BJ (cell line): ENCODE data around the gene PNLDC1. TPM values are rescaled to one million over a fixed set of nuclear protein-coding genes. Genes with fewer than 3 reads are reported as not detected.

Experiments
- CTCF ChIA-PET: fragments of 350-600 bp; formaldehyde crosslinking; extraction: SDS; loops from one replicate; lab custom pipeline; 2021; ENCODE audit warnings: antibody characterized with exemption, inconsistent platforms; lab: Yijun Ruan, JAX
- POLR2A ChIA-PET: fragments of 300-600 bp; sonication (Branson Sonifier 250); formaldehyde crosslinking; extraction: SDS; loops from one replicate; lab custom pipeline; 2021; ENCODE audit warnings: antibody characterized with exemption; lab: Charles Lee
- DNase-seq: peaks from one replicate; pipeline ENCODE4 v3.0.0-alpha.2; 2011; ENCODE audit warnings: low read depth
- H3K27me3 ChIP-seq: 2 replicates; pipeline ENCODE4 v1.6.0; 2011; ENCODE audit warnings: low read length; ENCODE audit not compliant: control insufficient read depth, insufficient read depth
- H3K36me3 ChIP-seq: 2 replicates; pipeline ENCODE4 v1.5.1; 2011; ENCODE audit warnings: low read length; ENCODE audit not compliant: control insufficient read depth, insufficient read depth
- H3K4me3 ChIP-seq: 2 replicates; pipeline ENCODE4 v1.5.1; 2011; ENCODE audit warnings: low read depth, mild to moderate bottlenecking, control low read depth, low read length
- CTCF ChIP-seq: IDR thresholded peaks from 2 replicates; pipeline ENCODE4 v1.5.1; 2011; ENCODE audit warnings: low read depth, mild to moderate bottlenecking, control low read depth, inconsistent platforms, low read length, moderate library complexity; ENCODE audit not compliant: insufficient read depth
- polyA plus RNA-seq: library from polyadenylated mRNA; depleted of rRNA; stranded (reverse); fragments of >200 nt; gene quantifications from 2 replicates; pipeline ENCODE4 v1.2.3, GENCODE V29; 2011

The PNLDC1 gene
- polyA plus RNA-seq, 1 experiment: not detected

- ChIA-PET CTCF (interaction anchor here (1.0 to 1.5 kb wide), 3 partner anchors 9 to 69 kb away, joined by 3 to 6 read pairs (median 3); partner anchors contain the start of gene MRPL18), POLR2A (no interaction called here)
- Histone ChIP-seq H3K4me3 (no peak overlapping the region), H3K36me3 (peaks cover 5% of the 10 kb centered on the region), H3K27me3 (no peaks in the 10 kb centered on the region)
- TF ChIP-seq CTCF: no peak
- DNase-seq: no peak
Measured at GRCh38 chr6:159760602-159761057, 39.4 kb upstream of the PNLDC1 start.

- POLR2A ChIA-PET: no interaction called here
Measured at GRCh38 chr6:159761129-159761872, 38.8 kb upstream of the PNLDC1 start.

GRCh38 chr6:159761873-159762680, 38.0 kb upstream of the PNLDC1 start, which contains the start of gene ACAT2:
Gene ACAT2 (plus strand): TSS chr6:159762045. CDS start chr6:159762088, 43 bp downstream.
- Histone ChIP-seq H3K36me3 (peaks cover 2% of the 10 kb centered on the region), H3K27me3 (no peaks in the 10 kb centered on the region), H3K4me3 (peak within 1 kb of the TSS; percentile 86)
- POLR2A ChIA-PET: interaction anchor here (0.5 kb wide), 2 partner anchors 26 to 922 kb away, joined by 3 to 4 read pairs; no protein-coding TSS in a partner anchor
- CTCF ChIA-PET: interaction anchor here (1.5 kb wide), 1 partner anchor 42 kb away, joined by 6 read pairs; no protein-coding TSS in a partner anchor
- TF ChIP-seq CTCF: no peak
- DNase-seq: peak; percentile 55

More at GRCh38 chr6:159761129-159761872, 38.8 kb upstream of the PNLDC1 start:
- Histone ChIP-seq H3K4me3 (peak overlapping the region; percentile 86), H3K27me3 (no peaks in the 10 kb centered on the region), H3K36me3 (peaks cover 5% of the 10 kb centered on the region)
- CTCF ChIA-PET: interaction anchor here (1.1 to 1.5 kb wide), 3 partner anchors 29 to 70 kb away, joined by 3 to 6 read pairs (median 6); partner anchors contain the start of gene MRPL18
- no peak for TF ChIP-seq CTCF
- DNase-seq: no peak

GRCh38 chr6:159762681-159763293, 37.3 kb upstream of the PNLDC1 start:
- ChIA-PET CTCF (no interaction called here), POLR2A (no interaction called here)
- DNase-seq: no peak

More at GRCh38 chr6:159762681-159763293, 37.3 kb upstream of the PNLDC1 start:
- no peaks in the 10 kb centered on the region for H3K27me3 ChIP-seq
- peak overlapping the region; percentile 86 for H3K4me3 ChIP-seq
- peaks cover 2% of the 10 kb centered on the region for H3K36me3 ChIP-seq
- no peak for TF ChIP-seq CTCF
